Measurements from ENCODE around the gene TFPI.

The TFPI gene

GRCh38 chr2:187502467-187502866 lies 51.8 kb downstream of the TFPI start:
- DNase-seq, result no peak

GRCh38 chr2:187500585-187501359 lies 53.5 kb downstream of the TFPI start:
- no peak for DNase-seq

- DNase-seq, result peak; percentile 12
Measured at GRCh38 chr2:187499941-187500532, 54.2 kb downstream of the TFPI start.

- no peak for DNase-seq
Measured at GRCh38 chr2:187497858-187498463, 56.3 kb downstream of the TFPI start.

GRCh38 chr2:187497140-187497539 lies 57.1 kb downstream of the TFPI start:
- no peak for DNase-seq

- no peak for DNase-seq
Measured at GRCh38 chr2:187495324-187495723, 58.9 kb downstream of the TFPI start.

GRCh38 chr2:187493877-187494568 lies 60.2 kb downstream of the TFPI start:
- no peak for DNase-seq

GRCh38 chr2:187493180-187493579 lies 61.1 kb downstream of the TFPI start:
- DNase-seq, result no peak

GRCh38 chr2:187486241-187486640 lies 68.0 kb downstream of the TFPI start:
- no peak for DNase-seq

- DNase-seq, result no peak
Measured at GRCh38 chr2:187485523-187485922, 68.7 kb downstream of the TFPI start.

GRCh38 chr2:187483537-187483936 lies 70.7 kb downstream of the TFPI start:
- no peak for DNase-seq

- no peak for DNase-seq
Measured at GRCh38 chr2:187482796-187483195, 71.4 kb downstream of the TFPI start.

- DNase-seq, result no peak
Measured at GRCh38 chr2:187481543-187481942, 72.7 kb downstream of the TFPI start.

GRCh38 chr2:187478719-187479118 lies 75.5 kb downstream of the TFPI start:
- no peak for DNase-seq

GRCh38 chr2:187477051-187477450 lies 77.2 kb downstream of the TFPI start:
- DNase-seq, result no peak

GRCh38 chr2:187475499-187476248 lies 78.6 kb downstream of the TFPI start:
- DNase-seq, result no peak

GRCh38 chr2:187470698-187471097 lies 83.5 kb downstream of the TFPI start:
- DNase-seq, result no peak

- no peak for DNase-seq
Measured at GRCh38 chr2:187469538-187469937, 84.7 kb downstream of the TFPI start.

GRCh38 chr2:187468262-187468661 lies 86.0 kb downstream of the TFPI start:
- no peak for DNase-seq

GRCh38 chr2:187466129-187466792 lies 88.0 kb downstream of the TFPI start:
- DNase-seq, result no peak

GRCh38 chr2:187462839-187463238 lies 91.4 kb downstream of the TFPI start:
- no peak for DNase-seq
